K562 (cell line): ENCODE results near the gene NUP35. TPM values are rescaled to one million over a fixed set of nuclear protein-coding genes. Genes with fewer than 3 reads are reported as not detected.

ENCODE experiments used
- CREB3L1 ChIP-seq: fragments of 450-650 bp; IDR thresholded peaks from 2 replicates; pipeline ENCODE4 v1.6.1; 2014; ENCODE audit warnings: low read depth, mild to moderate bottlenecking, moderate library complexity, borderline replicate concordance
- HMBOX1 ChIP-seq: sonication (generic); IDR thresholded peaks from 2 replicates; pipeline ENCODE4 v1.6.1; 2016
- KDM4B ChIP-seq, 2 experiments: fragments of 450-650 bp in 1 of 2; sonication (generic) in 1 of 2; IDR thresholded peaks; 2 replicates each; pipeline ENCODE4 v1.6.1; 2016 to 2017; ENCODE audit warnings: borderline replicate concordance in 2 of 2, antibody characterized with exemption in 1 of 2, low read depth in 1 of 2, mild to moderate bottlenecking in 1 of 2
- KLF6 ChIP-seq: fragments of 250-450 bp; sonication (Bioruptor Pico); IDR thresholded peaks from 2 replicates; pipeline ENCODE4 v1.4.0; 2020; ENCODE audit warnings: mild to moderate bottlenecking, moderate library complexity, borderline replicate concordance
- NR2C2 ChIP-seq, 2 experiments: fragments of 200-800 bp in 1 of 2; sonication (Bioruptor generic) in 1 of 2; sonication (generic) in 1 of 2; formaldehyde crosslinking in 1 of 2; IDR thresholded peaks; 2 replicates each; pipeline versions ENCODE4 v1.6.1 to v1.8.0; 2016 to 2022; ENCODE audit warnings: mild to moderate bottlenecking in 1 of 2, missing compliant biosample characterization in 1 of 2, missing genetic modification characterization in 1 of 2, missing genetic modification reagents in 1 of 2
- PHTF2 ChIP-seq: fragments of 250-450 bp; sonication (Bioruptor Pico); IDR thresholded peaks from 2 replicates; pipeline ENCODE4 v1.5.0; 2021; ENCODE audit warnings: mild to moderate bottlenecking
- POLR3A ChIP-seq: IDR thresholded peaks from 2 replicates; pipeline ENCODE4 v1.6.1; 2011; ENCODE audit warnings: borderline replicate concordance, mild to moderate bottlenecking, moderate library complexity; ENCODE audit not compliant: insufficient read length, insufficient read depth; ENCODE audit errors: extremely low read depth
- PRDM10 ChIP-seq: fragments of 450-650 bp; IDR thresholded peaks from 2 replicates; pipeline ENCODE4 v1.6.1; 2018; ENCODE audit not compliant: partially characterized antibody
- RBM14 ChIP-seq: fragments of 200-400 bp; formaldehyde crosslinking; IDR thresholded peaks from 2 replicates; pipeline ENCODE4 v1.6.1; 2018; ENCODE audit warnings: low read depth, mild to moderate bottlenecking, low read length, moderate library complexity, borderline replicate concordance; ENCODE audit not compliant: insufficient read depth
- RFX7 ChIP-seq: fragments of 250-450 bp; sonication (Bioruptor Pico); IDR thresholded peaks from 2 replicates; pipeline ENCODE4 v1.5.1; 2021; ENCODE audit warnings: mild to moderate bottlenecking
- TOE1 ChIP-seq, 2 experiments: fragments of 450-650 bp in 1 of 2; sonication (generic) in 1 of 2; formaldehyde crosslinking in 1 of 2; IDR thresholded peaks; 2 replicates each; pipeline versions ENCODE4 v1.7.1 to v1.8.0; 2016 to 2022; ENCODE audit warnings: borderline replicate concordance in 2 of 2, mild to moderate bottlenecking in 2 of 2, antibody characterized with exemption in 1 of 2, inconsistent platforms in 1 of 2, low read depth in 1 of 2, missing genetic modification reagents in 1 of 2, moderate library complexity in 1 of 2
- polyA plus RNA-seq, 8 experiments: library from polyadenylated mRNA; depleted of rRNA in 4 of 8; stranded (reverse) in 5 of 8; unstranded in 3 of 8; fragments of >200 nt; fragmentation: Nextera tagmentation in 2 of 8; fragmentation: Illumina TruSeq in 1 of 8; extraction: Ambion mirVana in 2 of 8; extraction: Trizol in 1 of 8; gene quantifications; 2 replicates each; pipeline versions ENCODE4 v1.2.1 to v1.2.3, GENCODE V29; 2011 to 2014; ENCODE audit warnings: inconsistent platforms in 1 of 8, missing spikeins in 1 of 8
- total RNA-seq, 7 experiments: library from RNA; depleted of rRNA in 6 of 7; stranded (reverse); fragments of >200 nt in 6 of 7; fragmentation: Illumina TruSeq in 2 of 7; extraction: Trizol in 2 of 7; gene quantifications; 2 replicates each; pipeline versions ENCODE4 v1.2.1 to v1.2.3, GENCODE V29; 2011 to 2021; ENCODE audit warnings: low replicate concordance in 1 of 7
- TF ChIP-seq, protein P1 (sequence below): fragments of 450-650 bp; formaldehyde crosslinking; IDR thresholded peaks from 2 replicates; pipeline ENCODE4 v1.4.0; 2022; ENCODE audit warnings: missing genetic modification characterization
- TF ChIP-seq, protein P2 (sequence below): fragments of 450-650 bp; IDR thresholded peaks from 2 replicates; pipeline ENCODE4 v1.6.1; 2016; ENCODE audit warnings: mild to moderate bottlenecking

The NUP35 gene
- total and polyA plus RNA-seq, 9 of the 15 experiments (the other 6 are each of a cell fraction or from before 2014, with no cell fraction given) = 24.5 to 78.2 (median 51.1) TPM

DNA sequence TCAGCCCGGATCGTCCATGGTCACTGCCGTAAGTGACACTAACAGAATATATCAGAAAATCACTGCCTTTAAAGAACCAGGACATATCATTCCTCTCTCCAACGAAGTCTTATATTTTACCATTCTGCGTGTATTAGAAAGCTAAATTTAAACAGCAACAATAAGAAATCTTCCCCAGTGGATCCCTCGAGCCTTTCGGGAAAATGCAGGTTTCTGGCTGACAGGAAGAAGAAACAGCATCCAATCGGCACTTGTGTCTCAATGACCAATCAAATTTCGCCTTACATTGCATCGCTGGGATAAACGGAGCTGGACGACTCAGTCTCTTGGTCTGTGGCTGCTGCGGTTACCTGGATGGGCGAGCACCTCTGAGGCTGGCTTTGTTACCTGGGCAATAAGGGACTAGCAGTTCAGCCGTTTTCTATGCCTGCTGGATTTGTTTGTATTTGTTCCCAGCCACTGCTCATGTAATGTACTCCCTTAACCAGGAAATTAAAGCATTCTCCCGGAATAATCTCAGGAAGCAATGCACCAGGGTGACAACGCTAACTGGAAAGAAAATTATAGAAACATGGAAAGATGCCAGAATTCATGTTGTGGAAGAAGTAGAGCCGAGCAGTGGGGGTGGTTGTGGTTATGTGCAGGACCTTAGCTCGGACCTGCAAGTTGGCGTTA is 45.6 kb upstream of the NUP35 start, which contains the start of gene DUSP19 (continued):
- no peak for TF ChIP-seq PHTF2
- TF ChIP-seq CREB3L1 = 0 out of 2 replicates have a peak, but pooled peaks have one; percentile 37
- peak; percentile 96 for TF ChIP-seq PRDM10
- TF ChIP-seq, protein P1, sequence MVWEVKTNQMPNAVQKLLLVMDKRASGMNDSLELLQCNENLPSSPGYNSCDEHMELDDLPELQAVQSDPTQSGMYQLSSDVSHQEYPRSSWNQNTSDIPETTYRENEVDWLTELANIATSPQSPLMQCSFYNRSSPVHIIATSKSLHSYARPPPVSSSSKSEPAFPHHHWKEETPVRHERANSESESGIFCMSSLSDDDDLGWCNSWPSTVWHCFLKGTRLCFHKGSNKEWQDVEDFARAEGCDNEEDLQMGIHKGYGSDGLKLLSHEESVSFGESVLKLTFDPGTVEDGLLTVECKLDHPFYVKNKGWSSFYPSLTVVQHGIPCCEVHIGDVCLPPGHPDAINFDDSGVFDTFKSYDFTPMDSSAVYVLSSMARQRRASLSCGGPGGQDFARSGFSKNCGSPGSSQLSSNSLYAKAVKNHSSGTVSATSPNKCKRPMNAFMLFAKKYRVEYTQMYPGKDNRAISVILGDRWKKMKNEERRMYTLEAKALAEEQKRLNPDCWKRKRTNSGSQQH = no peak; the same call in 1 of the 2 replicates
- no peak for TF ChIP-seq KLF6 (CRISPR knock-in tag)
- TF ChIP-seq RBM14 = no peak
- TF ChIP-seq RFX7 (CRISPR knock-in tag) = no peak
- TF ChIP-seq KDM4B (IDR thresholded peaks at IDR 0.05; ENCODE audit: borderline replicate concordance in 2 of 2, low read depth in 1 of 2) = no peak
- TF ChIP-seq TOE1 (IDR thresholded peaks at IDR 0.05; ENCODE audit: borderline replicate concordance) = no peak; the same call in 1 of the 2 replicates
- 0 out of 2 replicates have a peak, but pooled peaks have one; percentile 39 for TF ChIP-seq TOE1 (CRISPR knock-in tag; IDR thresholded peaks at IDR 0.05; ENCODE audit: borderline replicate concordance, low read depth)
- TF ChIP-seq NR2C2 (CRISPR knock-in tag; IDR thresholded peaks at IDR 0.05) = no peak
- peak; percentile 49; the same call in 1 of the 2 replicates for TF ChIP-seq NR2C2 (tag; IDR thresholded peaks at IDR 0.05)
- peak; percentile 88 for TF ChIP-seq HMBOX1
- TF ChIP-seq, protein P2, sequence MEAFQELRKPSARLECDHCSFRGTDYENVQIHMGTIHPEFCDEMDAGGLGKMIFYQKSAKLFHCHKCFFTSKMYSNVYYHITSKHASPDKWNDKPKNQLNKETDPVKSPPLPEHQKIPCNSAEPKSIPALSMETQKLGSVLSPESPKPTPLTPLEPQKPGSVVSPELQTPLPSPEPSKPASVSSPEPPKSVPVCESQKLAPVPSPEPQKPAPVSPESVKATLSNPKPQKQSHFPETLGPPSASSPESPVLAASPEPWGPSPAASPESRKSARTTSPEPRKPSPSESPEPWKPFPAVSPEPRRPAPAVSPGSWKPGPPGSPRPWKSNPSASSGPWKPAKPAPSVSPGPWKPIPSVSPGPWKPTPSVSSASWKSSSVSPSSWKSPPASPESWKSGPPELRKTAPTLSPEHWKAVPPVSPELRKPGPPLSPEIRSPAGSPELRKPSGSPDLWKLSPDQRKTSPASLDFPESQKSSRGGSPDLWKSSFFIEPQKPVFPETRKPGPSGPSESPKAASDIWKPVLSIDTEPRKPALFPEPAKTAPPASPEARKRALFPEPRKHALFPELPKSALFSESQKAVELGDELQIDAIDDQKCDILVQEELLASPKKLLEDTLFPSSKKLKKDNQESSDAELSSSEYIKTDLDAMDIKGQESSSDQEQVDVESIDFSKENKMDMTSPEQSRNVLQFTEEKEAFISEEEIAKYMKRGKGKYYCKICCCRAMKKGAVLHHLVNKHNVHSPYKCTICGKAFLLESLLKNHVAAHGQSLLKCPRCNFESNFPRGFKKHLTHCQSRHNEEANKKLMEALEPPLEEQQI = peak; percentile 43; the same call in 1 of the 2 replicates
- TF ChIP-seq POLR3A = no peak
